H1 (cell line): Measurements from ENCODE around the gene RFNG. TPM values are rescaled to one million over a fixed set of nuclear protein-coding genes. Genes with fewer than 3 reads are reported as not detected.

Experiments used
- BRCA1 ChIP-seq: IDR thresholded peaks from 2 replicates; pipeline ENCODE4 v1.6.1; 2012; ENCODE audit warnings: low read depth, low read length, improper control_type of control experiment
- CHD7 ChIP-seq: fragments of 300-600 bp; sonication (generic); IDR thresholded peaks from 2 replicates; pipeline ENCODE4 v1.7.1; 2012; ENCODE audit warnings: low read length, moderate library complexity, mild to moderate bottlenecking, inconsistent platforms; ENCODE audit not compliant: insufficient replicate concordance
- GABPA ChIP-seq: IDR thresholded peaks from 2 replicates; pipeline ENCODE4 v1.6.1; 2011; ENCODE audit warnings: mild to moderate bottlenecking, low read length, moderate library complexity, borderline replicate concordance; ENCODE audit not compliant: insufficient read depth
- KDM4A ChIP-seq: IDR thresholded peaks from one replicate; pipeline ENCODE4 v1.7.1; 2012; ENCODE audit warnings: low read depth, mild to moderate bottlenecking, moderate library complexity, low read length, inconsistent platforms; ENCODE audit not compliant: severe bottlenecking
- SP2 ChIP-seq: IDR thresholded peaks from 2 replicates; pipeline ENCODE4 v1.6.1; 2012; ENCODE audit warnings: mild to moderate bottlenecking, low read length, inconsistent platforms
- polyA plus RNA-seq, 7 experiments: library from polyadenylated mRNA; depleted of rRNA in 3 of 7; stranded (reverse) in 5 of 7; unstranded in 2 of 7; fragments of >200 nt in 5 of 7; fragments of 200-250 nt in 2 of 7; gene quantifications; 1 replicate in 5 of 7; 2 replicates in 1 of 7; 4 replicates in 1 of 7; pipeline versions ENCODE4 v1.2.1 to v1.2.3, GENCODE V29; 2011 to 2013; ENCODE audit warnings: missing spikeins in 2 of 7, mixed read lengths in 2 of 7
- total RNA-seq: library from RNA; stranded (reverse); fragmentation: NEBNext Ultra II Directional; extraction: Animal tissue kit (Norgen Biotek cat#: 25700); gene quantifications from 2 replicates; pipeline ENCODE4 v1.2.1, GENCODE V29; 2021

RFNG gene
- total and polyA plus RNA-seq, 2 of the 8 experiments (the other 6 are each of a cell fraction or from before 2014, with no cell fraction given): 26.7 to 28.4 TPM

GRCh38 chr17:82072827-82073226 is 21.2 kb upstream of the RFNG start (continued):
- TF ChIP-seq CHD7: no peak
- TF ChIP-seq KDM4A: no peak
- no peak for TF ChIP-seq BRCA1
- TF ChIP-seq GABPA: no peak
- no peak for TF ChIP-seq SP2
